ENCODE data around the gene CACNA1F.

CACNA1F gene

GRCh38 chrX:49247916-49248811 lies 15.0 kb upstream of the CACNA1F start:
- WGBS = 92% methylated on average over 19 of the region's 28 CpGs
- no peak for DNase-seq
- H3K9me3 ChIP-seq (ENCODE audit: control insufficient read depth, low read length) = no peaks in the 10 kb centered on the region
- no peak overlapping the region for H4K91ac ChIP-seq (ENCODE audit: low read length)
- no peak overlapping the region for H3K18ac ChIP-seq (ENCODE audit: low read depth in 1 of 2, low read length in 2 of 2)
- H3K27ac ChIP-seq (ENCODE audit: low read length, poor library complexity, severe bottlenecking) = no peak overlapping the region
- no peaks in the 10 kb centered on the region for H3K79me1 ChIP-seq (replicated peaks; ENCODE audit: low read length, poor library complexity, severe bottlenecking)
- peaks cover 5 to 53% of the 10 kb centered on the region in 2 experiments for H3K36me3 ChIP-seq (ENCODE audit: control insufficient read depth in 1 of 2, insufficient read depth in 2 of 2, low read depth in 1 of 2, low read length in 2 of 2)
- H3K9ac ChIP-seq (ENCODE audit: low read length) = no peak overlapping the region
- no peak overlapping the region for H2AK5ac ChIP-seq (ENCODE audit: low read length, severe bottlenecking)
- no peak overlapping the region for H3K4me3 ChIP-seq (ENCODE audit: insufficient read depth in 1 of 2, low read depth in 1 of 2, low read length in 2 of 2)
- no peak overlapping the region for H2BK12ac ChIP-seq (ENCODE audit: low read length in 2 of 2)
- peaks cover 0 to 2% of the 10 kb centered on the region in 2 experiments for H3K27me3 ChIP-seq (ENCODE audit: control insufficient read depth in 1 of 2, insufficient read depth in 1 of 2, low read length in 2 of 2)
- H3K4ac ChIP-seq (ENCODE audit: low read depth in 1 of 2, low read length in 2 of 2) = no peak overlapping the region
- H4K8ac ChIP-seq (ENCODE audit: low read length) = no peak overlapping the region
- no peaks in the 10 kb centered on the region for H3K4me1 ChIP-seq (ENCODE audit: control insufficient read depth, insufficient read depth, low read depth, low read length)
- H2BK15ac ChIP-seq (ENCODE audit: low read depth, poor library complexity, severe bottlenecking) = no peak overlapping the region
- H3K4me2 ChIP-seq (ENCODE audit: low read length, poor library complexity, severe bottlenecking) = no peak overlapping the region
- no peak overlapping the region for H3K14ac ChIP-seq (ENCODE audit: low read length in 2 of 2)
- no peak overlapping the region for H3K23ac ChIP-seq (ENCODE audit: low read length in 2 of 2)
- no peak overlapping the region for H2AFZ ChIP-seq (ENCODE audit: low read depth, low read length)
- H2BK120ac ChIP-seq (ENCODE audit: low read depth, low read length) = no peak overlapping the region
- no peak overlapping the region for H2BK5ac ChIP-seq (ENCODE audit: low read depth, low read length, poor library complexity, severe bottlenecking)

GRCh38 chrX:49247346-49247745 lies 14.2 kb upstream of the CACNA1F start:
- no peak overlapping the region for H3K4ac ChIP-seq (ENCODE audit: low read depth in 1 of 2, low read length in 2 of 2)
- no peak overlapping the region for H3K27ac ChIP-seq (ENCODE audit: low read length, poor library complexity, severe bottlenecking)
- H3K14ac ChIP-seq (ENCODE audit: low read length in 2 of 2) = no peak overlapping the region
- H4K8ac ChIP-seq (ENCODE audit: low read length) = no peak overlapping the region
- no peak overlapping the region for H3K4me2 ChIP-seq (ENCODE audit: low read length, poor library complexity, severe bottlenecking)
- no peak overlapping the region for H2AFZ ChIP-seq (ENCODE audit: low read depth, low read length)
- no peak overlapping the region for H2BK120ac ChIP-seq (ENCODE audit: low read depth, low read length)
- 91% methylated on average over 9 of the region's 11 CpGs for WGBS
- H2BK12ac ChIP-seq (ENCODE audit: low read length in 2 of 2) = no peak overlapping the region
- H3K36me3 ChIP-seq (ENCODE audit: control insufficient read depth in 1 of 2, insufficient read depth in 2 of 2, low read depth in 1 of 2, low read length in 2 of 2) = peaks cover 5 to 62% of the 10 kb centered on the region in 2 experiments
- no peaks in the 10 kb centered on the region for H3K9me3 ChIP-seq (ENCODE audit: control insufficient read depth, low read length)
- H3K18ac ChIP-seq (ENCODE audit: low read depth in 1 of 2, low read length in 2 of 2) = no peak overlapping the region
- H2AK5ac ChIP-seq (ENCODE audit: low read length, severe bottlenecking) = no peak overlapping the region
- no peak overlapping the region for H3K4me3 ChIP-seq (ENCODE audit: insufficient read depth in 1 of 2, low read depth in 1 of 2, low read length in 2 of 2)
- H3K27me3 ChIP-seq (ENCODE audit: control insufficient read depth in 1 of 2, insufficient read depth in 1 of 2, low read length in 2 of 2) = peaks cover 0 to 2% of the 10 kb centered on the region in 2 experiments
- H2BK15ac ChIP-seq (ENCODE audit: low read depth, poor library complexity, severe bottlenecking) = no peak overlapping the region
- no peaks in the 10 kb centered on the region for H3K79me1 ChIP-seq (replicated peaks; ENCODE audit: low read length, poor library complexity, severe bottlenecking)
- no peak overlapping the region for H3K9ac ChIP-seq (ENCODE audit: low read length)
- H3K23ac ChIP-seq (ENCODE audit: low read length in 2 of 2) = no peak overlapping the region
- no peak overlapping the region for H2BK5ac ChIP-seq (ENCODE audit: low read depth, low read length, poor library complexity, severe bottlenecking)
- H3K4me1 ChIP-seq (ENCODE audit: control insufficient read depth, insufficient read depth, low read depth, low read length) = no peaks in the 10 kb centered on the region
- no peak overlapping the region for H4K91ac ChIP-seq (ENCODE audit: low read length)
- no peak for DNase-seq

GRCh38 chrX:49246541-49246940 lies 13.4 kb upstream of the CACNA1F start:
- peaks cover 5 to 67% of the 10 kb centered on the region in 2 experiments for H3K36me3 ChIP-seq (ENCODE audit: control insufficient read depth in 1 of 2, insufficient read depth in 2 of 2, low read depth in 1 of 2, low read length in 2 of 2)
- no peak overlapping the region for H2AK5ac ChIP-seq (ENCODE audit: low read length, severe bottlenecking)
- no peak overlapping the region for H4K91ac ChIP-seq (ENCODE audit: low read length)
- no peak overlapping the region for H2AFZ ChIP-seq (ENCODE audit: low read depth, low read length)
- H3K4me1 ChIP-seq (ENCODE audit: control insufficient read depth, insufficient read depth, low read depth, low read length) = no peaks in the 10 kb centered on the region
- no peak overlapping the region for H3K4ac ChIP-seq (ENCODE audit: low read depth in 1 of 2, low read length in 2 of 2)
- peaks cover 0 to 9% of the 10 kb centered on the region in 2 experiments for H3K27me3 ChIP-seq (ENCODE audit: control insufficient read depth in 1 of 2, insufficient read depth in 1 of 2, low read length in 2 of 2)
- WGBS = 93% methylated on average over 9 of the region's 10 CpGs
- H2BK5ac ChIP-seq (ENCODE audit: low read depth, low read length, poor library complexity, severe bottlenecking) = no peak overlapping the region
- H3K27ac ChIP-seq (ENCODE audit: low read length, poor library complexity, severe bottlenecking) = no peak overlapping the region
- H2BK15ac ChIP-seq (ENCODE audit: low read depth, poor library complexity, severe bottlenecking) = no peak overlapping the region
- no peak overlapping the region for H2BK120ac ChIP-seq (ENCODE audit: low read depth, low read length)
- no peak for DNase-seq
- H3K4me2 ChIP-seq (ENCODE audit: low read length, poor library complexity, severe bottlenecking) = no peak overlapping the region
- H3K79me1 ChIP-seq (replicated peaks; ENCODE audit: low read length, poor library complexity, severe bottlenecking) = no peaks in the 10 kb centered on the region
- H2BK12ac ChIP-seq (ENCODE audit: low read length in 2 of 2) = no peak overlapping the region
- H3K23ac ChIP-seq (ENCODE audit: low read length in 2 of 2) = no peak overlapping the region
- H3K18ac ChIP-seq (ENCODE audit: low read depth in 1 of 2, low read length in 2 of 2) = no peak overlapping the region
- H3K14ac ChIP-seq (ENCODE audit: low read length in 2 of 2) = no peak overlapping the region
- no peak overlapping the region for H3K4me3 ChIP-seq (ENCODE audit: insufficient read depth in 1 of 2, low read depth in 1 of 2, low read length in 2 of 2)
- H3K9ac ChIP-seq (ENCODE audit: low read length) = no peak overlapping the region
- H3K9me3 ChIP-seq (ENCODE audit: control insufficient read depth, low read length) = no peaks in the 10 kb centered on the region
- no peak overlapping the region for H4K8ac ChIP-seq (ENCODE audit: low read length)

- Histone ChIP-seq H3K9ac (ENCODE audit: low read length) (no peak overlapping the region), H3K4me3 (ENCODE audit: insufficient read depth in 1 of 2, low read depth in 1 of 2, low read length in 2 of 2) (no peak overlapping the region), H2AFZ (ENCODE audit: low read depth, low read length) (no peak overlapping the region), H3K14ac (ENCODE audit: low read length in 2 of 2) (no peak overlapping the region), H3K36me3 (ENCODE audit: control insufficient read depth in 1 of 2, insufficient read depth in 2 of 2, low read depth in 1 of 2, low read length in 2 of 2) (peaks cover 5 to 47% of the 10 kb centered on the region in 2 experiments), H3K4me2 (ENCODE audit: low read length, poor library complexity, severe bottlenecking) (no peak overlapping the region), H2BK120ac (ENCODE audit: low read depth, low read length) (no peak overlapping the region), H3K79me1 (replicated peaks; ENCODE audit: low read length, poor library complexity, severe bottlenecking) (no peaks in the 10 kb centered on the region), H3K27ac (ENCODE audit: low read length, poor library complexity, severe bottlenecking) (no peak overlapping the region), H4K8ac (ENCODE audit: low read length) (no peak overlapping the region), H2BK5ac (ENCODE audit: low read depth, low read length, poor library complexity, severe bottlenecking) (no peak overlapping the region), H2BK12ac (ENCODE audit: low read length in 2 of 2) (no peak overlapping the region), H2BK15ac (ENCODE audit: low read depth, poor library complexity, severe bottlenecking) (no peak overlapping the region), H2AK5ac (ENCODE audit: low read length, severe bottlenecking) (no peak overlapping the region), H3K4ac (ENCODE audit: low read depth in 1 of 2, low read length in 2 of 2) (no peak overlapping the region), H3K4me1 (ENCODE audit: control insufficient read depth, insufficient read depth, low read depth, low read length) (no peaks in the 10 kb centered on the region), H3K27me3 (ENCODE audit: control insufficient read depth in 1 of 2, insufficient read depth in 1 of 2, low read length in 2 of 2) (peaks cover 0 to 9% of the 10 kb centered on the region in 2 experiments), H4K91ac (ENCODE audit: low read length) (no peak overlapping the region), H3K9me3 (ENCODE audit: control insufficient read depth, low read length) (no peaks in the 10 kb centered on the region), H3K18ac (ENCODE audit: low read depth in 1 of 2, low read length in 2 of 2) (no peak overlapping the region), H3K23ac (ENCODE audit: low read length in 2 of 2) (no peak overlapping the region)
- no peak for DNase-seq
- whole genome bisulfite sequencing = no CpG with 5 or more reads among the region's 2 CpGs
These were observed 11.1 kb upstream of the CACNA1F start for GRCh38 chrX:49244207-49244606.
